Omental fat pad (tissue), 4 donors: ENCODE measurements around the gene TTLL9. TPM values are rescaled to one million over a fixed set of nuclear protein-coding genes. Genes with fewer than 3 reads are reported as not detected.
"Not testable (repeated sequence)": the region's sequence is repeated elsewhere in the genome, so short reads cannot be mapped to it uniquely, and the experiment has no call there.

Experiments
- ATAC-seq: fragments of 150-250 bp; one replicate; pipeline ENCODE4 v1.9.1; 2016; ENCODE audit warnings: mild to moderate bottlenecking, moderate library complexity; ENCODE audit not compliant: low FRiP score
- DNase-seq: peaks from one replicate; pipeline ENCODE4 v3.0.0-alpha.2; 2019; ENCODE audit warnings: low spot score
- CTCF ChIP-seq, 3 donors: fragments of 450-650 bp; IDR thresholded peaks; one replicate each; pipeline ENCODE4 v1.5.1; 2016 to 2017; ENCODE audit warnings: antibody characterized with exemption in 3 of 3, mild to moderate bottlenecking in 3 of 3, moderate library complexity in 2 of 3
- total RNA-seq, 4 donors: library from RNA; depleted of rRNA; stranded (reverse); fragments of >200 nt; gene quantifications; one replicate each; pipeline ENCODE4 v1.1.0, GENCODE V29; 2016

The TTLL9 gene
- total RNA-seq, 4 donors from 2014 or later, result 0.24 to 1.4 (median 0.28) TPM

GRCh38 chr20:31925631-31926030, 55.2 kb downstream of the TTLL9 start:
- ATAC-seq (no peak), DNase-seq (no peak)
- TF ChIP-seq CTCF (IDR thresholded peaks at IDR 0.05), result no peak

DNA sequence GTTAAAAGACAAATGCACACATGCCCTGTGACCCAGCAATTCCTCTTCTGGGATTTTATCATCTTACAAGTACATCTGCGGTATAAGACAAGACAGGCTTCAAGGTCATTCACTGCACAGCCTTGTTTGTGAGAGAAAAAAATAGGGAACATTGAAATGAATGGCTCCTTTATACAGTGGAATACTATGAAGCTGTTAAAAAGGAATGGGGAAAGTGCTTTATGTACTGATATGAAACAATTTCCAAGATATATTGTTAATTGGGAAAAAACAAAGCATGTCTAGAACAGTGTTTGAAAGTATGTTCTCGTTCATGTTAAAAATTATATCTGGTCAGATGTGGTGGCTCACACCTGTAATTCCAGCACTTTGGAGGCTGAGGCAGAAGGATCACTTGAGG, 56.1 kb downstream of the TTLL9 start:
- DNase-seq, result no peak
- no peak for ATAC-seq
- TF ChIP-seq CTCF (IDR thresholded peaks at IDR 0.05), result no peak

DNA sequence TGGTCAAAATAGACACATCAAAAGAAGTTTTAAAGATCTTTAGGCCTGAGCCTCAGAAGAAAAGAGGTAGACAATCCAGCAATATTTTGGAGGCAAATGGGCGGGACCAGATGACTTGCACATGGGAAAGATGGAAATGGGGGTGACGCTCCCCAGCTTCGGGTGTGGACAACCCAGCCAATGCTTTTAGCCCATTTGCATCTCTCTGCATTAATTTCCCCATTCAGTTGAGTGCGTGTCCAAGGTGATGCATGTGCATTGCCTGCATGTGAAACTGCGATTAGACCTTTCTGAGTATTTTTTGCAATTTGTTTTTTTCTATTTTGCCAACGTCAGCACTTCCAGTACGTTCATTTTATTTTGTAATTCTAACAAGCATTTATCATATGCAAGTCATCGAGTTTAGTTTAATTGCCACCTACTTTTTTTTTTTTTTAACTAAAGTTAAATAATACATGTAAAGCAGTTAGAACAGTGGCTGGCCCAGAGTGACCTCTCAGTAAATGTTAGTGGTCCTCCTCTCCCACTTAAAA, 57.3 kb downstream of the TTLL9 start:
- DNase-seq (no peak), ATAC-seq (no peak)
- TF ChIP-seq CTCF (IDR thresholded peaks at IDR 0.05), result no peak

DNA sequence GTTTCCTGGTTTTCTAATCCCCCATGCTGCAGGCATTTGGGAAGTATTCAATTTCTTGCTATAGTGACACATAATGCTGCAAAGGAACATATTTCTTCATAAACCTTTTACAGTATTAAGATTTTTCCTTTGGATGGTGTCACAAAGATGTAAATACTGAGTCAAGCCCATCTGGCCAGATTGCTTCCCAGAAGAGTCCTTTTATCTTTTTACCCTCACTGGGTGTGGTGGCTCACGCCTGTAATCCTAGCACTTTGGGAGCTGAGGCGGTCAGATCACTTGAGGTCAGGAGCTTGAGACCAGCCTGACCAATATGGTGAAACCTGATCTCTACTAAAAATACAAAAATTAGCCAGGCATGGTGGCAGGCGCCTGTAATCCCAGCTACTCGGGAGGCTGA, 59.2 kb downstream of the TTLL9 start:
- DNase-seq, ATAC-seq: not testable (repeated sequence)

GRCh38 chr20:31930779-31931178, 60.3 kb downstream of the TTLL9 start:
- no peak for DNase-seq
- no peak for TF ChIP-seq CTCF (IDR thresholded peaks at IDR 0.05)
- ATAC-seq, result no peak

DNA sequence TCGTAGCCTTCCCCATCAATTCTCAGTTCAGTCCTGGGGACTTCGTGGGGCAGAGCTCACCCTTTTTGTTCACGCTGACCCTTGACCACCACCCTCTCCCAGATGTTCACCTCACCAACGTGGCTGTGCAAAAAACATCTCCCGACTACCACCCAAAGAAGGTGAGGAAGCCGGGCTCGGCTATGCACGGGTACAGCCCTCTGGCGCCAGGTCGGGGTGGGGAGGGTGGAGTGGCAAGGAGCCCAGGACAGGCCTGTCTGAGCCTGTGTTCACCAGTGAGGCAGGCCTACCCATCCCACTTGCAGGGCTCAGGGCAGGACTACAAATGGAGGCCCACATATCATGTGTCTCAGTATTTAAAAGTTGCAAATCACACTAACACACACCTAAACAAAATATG, 63.3 kb downstream of the TTLL9 start:
- ATAC-seq (no peak), DNase-seq (no peak)
- no peak for TF ChIP-seq CTCF (IDR thresholded peaks at IDR 0.05)

DNA sequence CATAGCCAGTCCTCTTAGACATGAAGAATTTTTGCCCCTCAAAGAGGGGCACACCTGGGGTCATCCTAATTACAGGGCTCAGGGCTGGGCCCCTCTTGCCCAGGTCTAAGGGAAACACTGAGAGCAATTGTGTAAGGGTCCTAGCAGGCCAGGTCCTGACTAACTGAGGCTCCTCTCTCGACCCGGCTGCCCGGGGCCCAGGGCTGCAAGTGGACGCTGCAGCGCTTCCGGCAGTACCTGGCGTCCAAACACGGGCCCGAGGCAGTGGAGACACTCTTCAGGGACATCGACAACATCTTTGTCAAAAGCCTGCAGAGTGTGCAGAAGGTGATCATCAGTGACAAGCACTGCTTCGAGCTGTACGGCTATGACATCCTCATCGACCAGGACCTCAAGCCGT, 64.1 kb downstream of the TTLL9 start:
- ATAC-seq (no peak), DNase-seq (no peak)
- TF ChIP-seq CTCF (IDR thresholded peaks at IDR 0.05), result no peak
